AG09309 (cell line): ENCODE results near the gene ATXN10.

ENCODE experiments used
- DNase-seq: peaks from one replicate; pipeline ENCODE4 v3.0.0-alpha.2; 2010; ENCODE audit warnings: low read depth
- H3K4me3 ChIP-seq: 2 replicates; pipeline ENCODE4 v1.5.1; 2011; ENCODE audit warnings: mild to moderate bottlenecking, low read depth, low read length, moderate library complexity; ENCODE audit not compliant: control insufficient read depth
- TF ChIP-seq, protein P1 (sequence below): IDR thresholded peaks from 2 replicates; pipeline ENCODE4 v1.5.1; 2011; ENCODE audit warnings: mild to moderate bottlenecking, low read depth, low read length, inconsistent platforms; ENCODE audit not compliant: insufficient read depth, control insufficient read depth; ENCODE audit errors: missing control alignments

The ATXN10 gene

DNA sequence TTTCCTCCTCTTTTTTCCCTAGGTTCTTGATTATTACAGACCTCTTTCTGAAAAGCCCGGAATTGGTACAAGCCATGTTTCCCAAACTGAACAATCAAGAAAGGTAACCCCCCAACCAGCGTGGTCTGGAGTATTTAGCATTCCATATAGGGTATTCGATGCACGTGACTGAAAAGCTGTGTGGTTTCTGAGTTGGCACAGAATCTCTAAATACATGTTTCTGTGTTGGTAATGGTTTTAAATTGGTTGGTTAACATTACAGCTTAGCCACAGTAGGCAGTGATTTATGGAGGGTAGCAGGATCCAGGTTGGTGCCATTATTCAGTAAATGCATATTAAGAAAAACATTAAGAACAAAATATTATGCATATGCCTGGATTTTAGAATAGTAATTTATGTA, 46.8 kb downstream of the ATXN10 start:
- TF ChIP-seq, protein P1, sequence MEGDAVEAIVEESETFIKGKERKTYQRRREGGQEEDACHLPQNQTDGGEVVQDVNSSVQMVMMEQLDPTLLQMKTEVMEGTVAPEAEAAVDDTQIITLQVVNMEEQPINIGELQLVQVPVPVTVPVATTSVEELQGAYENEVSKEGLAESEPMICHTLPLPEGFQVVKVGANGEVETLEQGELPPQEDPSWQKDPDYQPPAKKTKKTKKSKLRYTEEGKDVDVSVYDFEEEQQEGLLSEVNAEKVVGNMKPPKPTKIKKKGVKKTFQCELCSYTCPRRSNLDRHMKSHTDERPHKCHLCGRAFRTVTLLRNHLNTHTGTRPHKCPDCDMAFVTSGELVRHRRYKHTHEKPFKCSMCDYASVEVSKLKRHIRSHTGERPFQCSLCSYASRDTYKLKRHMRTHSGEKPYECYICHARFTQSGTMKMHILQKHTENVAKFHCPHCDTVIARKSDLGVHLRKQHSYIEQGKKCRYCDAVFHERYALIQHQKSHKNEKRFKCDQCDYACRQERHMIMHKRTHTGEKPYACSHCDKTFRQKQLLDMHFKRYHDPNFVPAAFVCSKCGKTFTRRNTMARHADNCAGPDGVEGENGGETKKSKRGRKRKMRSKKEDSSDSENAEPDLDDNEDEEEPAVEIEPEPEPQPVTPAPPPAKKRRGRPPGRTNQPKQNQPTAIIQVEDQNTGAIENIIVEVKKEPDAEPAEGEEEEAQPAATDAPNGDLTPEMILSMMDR = no peak
- no peak for DNase-seq
- no peak overlapping the region for H3K4me3 ChIP-seq

DNA sequence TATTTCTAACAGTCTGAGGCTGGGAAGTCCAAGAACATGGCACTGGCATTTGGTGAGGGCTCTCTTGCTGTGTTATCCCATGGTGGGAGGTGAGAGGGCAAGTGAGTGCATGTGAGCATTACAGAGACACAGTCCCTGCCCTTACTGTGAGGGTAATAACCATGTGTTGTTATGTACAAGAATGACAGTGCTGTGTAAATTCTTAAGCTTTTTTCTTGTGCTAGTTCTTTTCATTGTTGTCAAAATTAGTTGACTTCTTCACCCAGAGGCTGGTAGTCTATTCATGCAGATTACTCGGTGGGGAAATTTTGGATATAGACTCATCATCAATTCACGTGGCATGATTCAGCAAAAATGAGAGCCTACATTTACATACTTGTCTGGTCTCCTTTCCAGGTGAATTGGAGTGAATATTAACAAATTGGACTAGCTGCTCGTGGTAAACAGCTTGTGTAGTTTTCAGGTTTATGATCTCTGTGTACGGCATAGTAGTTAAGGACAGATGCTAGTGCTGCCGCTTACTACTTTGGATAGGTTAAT, 49.3 kb downstream of the ATXN10 start:
- DNase-seq = no peak
- H3K4me3 ChIP-seq = no peak overlapping the region
- TF ChIP-seq, protein P1 = no peak

DNA sequence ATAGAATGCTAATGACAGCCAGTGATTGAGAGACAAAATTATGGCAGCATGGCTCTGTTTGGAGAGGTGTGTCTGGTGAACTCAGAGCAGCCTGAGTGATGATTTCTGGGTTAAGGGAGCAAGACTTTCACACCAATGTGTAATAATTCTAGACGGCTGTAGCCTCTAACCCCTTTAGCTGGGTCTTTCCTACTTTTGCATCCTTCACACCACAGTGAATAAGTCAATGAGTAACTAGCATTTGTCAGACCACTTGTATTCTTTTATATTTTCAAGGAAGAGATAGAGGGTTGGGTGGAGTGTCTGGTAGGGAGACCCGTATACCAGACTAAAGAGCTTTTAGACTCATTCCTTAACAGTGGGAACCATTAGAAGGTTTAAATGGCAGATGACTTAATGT, 50.4 kb downstream of the ATXN10 start:
- DNase-seq = no peak
- H3K4me3 ChIP-seq = no peak overlapping the region
- TF ChIP-seq, protein P1 = no peak

DNA sequence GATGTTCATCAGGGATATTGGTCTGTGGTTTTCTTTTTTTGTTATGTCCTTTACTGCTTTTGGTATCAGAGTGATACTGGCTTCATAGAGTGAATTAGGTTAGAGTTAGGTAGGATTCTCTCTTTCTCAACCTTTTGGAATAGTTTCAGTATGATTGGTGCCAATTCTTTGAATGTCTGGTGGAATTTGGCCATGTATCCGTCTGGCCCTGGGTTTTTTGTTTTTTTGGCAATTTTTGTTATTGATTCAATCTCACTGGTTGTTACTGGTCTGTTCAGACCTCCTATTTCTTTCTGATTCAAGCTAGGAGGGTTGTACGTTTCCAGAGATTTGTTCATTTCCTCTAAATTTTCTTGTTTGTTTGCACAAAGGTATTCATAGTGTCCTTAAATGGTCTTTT, 54.4 kb downstream of the ATXN10 start:
- no peak overlapping the region for H3K4me3 ChIP-seq
- no peak for DNase-seq
- TF ChIP-seq, protein P1 = no peak

DNA sequence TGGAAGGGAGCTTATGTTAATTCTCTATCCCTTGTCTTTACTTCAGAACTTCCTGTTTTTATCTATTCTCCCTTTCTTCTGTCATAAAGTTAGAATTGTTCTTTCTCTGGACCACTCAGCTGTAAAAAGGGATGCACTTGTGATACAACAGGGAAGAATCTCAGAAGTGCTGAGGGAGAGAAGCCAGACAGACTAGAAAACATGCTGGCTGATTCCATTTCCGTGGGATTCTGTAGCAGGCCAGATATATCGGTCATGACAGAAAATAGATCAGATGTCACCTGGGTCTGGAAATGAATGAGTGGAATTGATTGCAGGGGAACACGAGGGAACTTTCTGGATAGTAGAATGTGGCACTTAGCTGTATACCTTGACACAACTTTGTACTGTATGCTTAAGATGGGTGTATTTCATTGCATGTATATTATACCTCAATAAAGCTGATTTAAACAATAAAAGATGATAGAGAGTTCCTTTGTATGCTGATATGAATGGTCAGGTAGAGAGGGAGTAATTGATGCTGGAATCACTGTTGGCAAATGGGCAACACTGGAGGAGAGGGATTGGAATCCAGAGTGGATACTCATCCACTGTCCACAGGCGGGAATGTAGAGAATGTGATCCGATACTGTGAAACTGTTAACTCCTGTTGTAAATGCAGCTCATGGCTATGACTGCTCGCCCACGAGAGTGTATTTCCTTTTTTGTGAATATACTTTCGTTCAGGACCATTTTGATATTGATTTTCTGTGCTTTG, 59.6 kb downstream of the ATXN10 start:
- no peak for DNase-seq
- H3K4me3 ChIP-seq = no peak overlapping the region
- TF ChIP-seq, protein P1 = no peak

DNA sequence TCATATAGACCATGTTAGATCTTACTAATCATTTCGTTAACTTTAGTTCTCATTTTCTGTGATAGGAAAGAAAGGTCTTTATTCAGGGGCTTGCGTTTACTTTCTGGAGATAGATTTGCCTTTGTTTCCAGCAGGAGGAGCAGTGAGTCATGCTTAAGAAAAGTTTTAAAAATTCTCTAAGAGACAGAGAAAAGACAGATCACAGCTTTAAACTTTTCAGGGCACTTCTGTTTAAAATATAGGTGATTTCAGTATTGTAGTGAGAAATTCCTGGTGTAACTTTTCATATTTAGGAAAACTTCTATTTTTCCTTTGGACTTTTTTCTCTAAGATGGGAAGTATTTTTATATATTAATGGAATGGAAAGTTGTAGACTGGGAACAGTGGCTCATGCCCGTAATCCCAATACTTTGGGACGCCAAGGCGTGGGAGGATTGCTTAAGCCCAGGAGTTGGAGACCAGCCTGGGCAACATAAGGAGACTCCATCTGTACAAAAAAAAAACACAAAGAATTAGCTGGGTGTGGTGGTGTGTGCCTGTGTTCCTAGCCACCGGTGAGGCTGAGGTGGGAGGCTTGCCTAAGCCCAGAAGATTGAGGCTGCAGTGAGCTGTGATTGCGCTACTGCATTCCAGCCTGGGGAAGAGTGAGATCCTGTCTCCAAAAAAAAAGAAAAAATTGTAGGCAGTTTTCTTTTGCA, 60.3 kb downstream of the ATXN10 start:
- no peak for DNase-seq
- H3K4me3 ChIP-seq = no peak overlapping the region
- TF ChIP-seq, protein P1 = peak; percentile 42
